NCI-H2107 treated with DMSO at 0.1 percent for 48 hours (cell line): Measurements from ENCODE around the gene ANKDD1A.

ENCODE experiments used
- DNase-seq: peaks from one replicate; lab custom pipeline; 2025; ENCODE audit not compliant: unreplicated experiment; lab: John Stamatoyannopoulos, UW

The ANKDD1A gene

GRCh38 chr15:64895285-64896065 is 16.2 kb upstream of the ANKDD1A start:
- DNase-seq = no peak

- no peak for DNase-seq
These were observed 15.2 kb upstream of the ANKDD1A start for GRCh38 chr15:64896371-64897069.

- DNase-seq = no peak
These were observed 14.2 kb upstream of the ANKDD1A start for GRCh38 chr15:64897345-64897985.

- DNase-seq = no peak
These were observed 13.3 kb upstream of the ANKDD1A start for GRCh38 chr15:64898406-64898805.

- no peak for DNase-seq
These were observed 10.6 kb upstream of the ANKDD1A start for GRCh38 chr15:64901141-64901540.

DNA sequence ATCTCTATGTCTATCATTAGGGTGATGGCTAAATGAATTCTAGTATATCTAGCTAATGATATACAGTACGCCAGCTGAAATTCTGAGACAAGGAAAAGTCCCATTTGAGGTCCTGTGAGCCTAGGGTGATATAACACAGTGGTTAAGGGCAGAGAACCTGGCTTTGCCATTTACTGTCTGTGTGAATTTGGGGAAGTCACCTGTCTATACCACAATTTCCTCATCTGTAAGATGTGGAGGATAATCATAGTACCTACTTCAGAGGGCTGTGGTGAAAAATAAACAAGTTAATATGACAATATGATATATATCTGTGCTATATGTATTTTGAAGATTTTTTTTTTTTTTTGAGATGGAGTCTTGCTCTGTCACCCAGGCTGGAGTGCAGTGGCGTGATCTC is 9.8 kb upstream of the ANKDD1A start:
- DNase-seq = no peak

DNA sequence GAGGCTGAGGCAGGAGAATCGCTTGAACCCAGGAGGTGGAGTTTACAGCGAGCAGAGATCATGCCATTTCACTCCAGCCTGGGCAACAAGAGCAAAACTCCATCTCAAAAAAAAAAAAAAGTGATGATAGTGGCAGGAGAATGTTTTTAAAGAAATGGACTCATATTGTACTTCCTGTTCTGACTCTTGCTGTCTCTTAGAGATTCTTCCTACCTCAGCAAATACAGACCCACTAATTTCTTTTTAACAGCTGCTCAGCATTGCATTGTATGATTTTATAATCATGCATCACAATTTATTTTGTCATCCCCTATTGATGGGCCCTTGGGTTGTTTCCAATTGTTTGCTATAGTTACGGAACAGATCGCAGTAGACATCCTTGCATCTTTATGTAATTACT is 8.8 kb upstream of the ANKDD1A start:
- DNase-seq = no peak

GRCh38 chr15:64903326-64903950 is 8.3 kb upstream of the ANKDD1A start:
- no peak for DNase-seq

DNA sequence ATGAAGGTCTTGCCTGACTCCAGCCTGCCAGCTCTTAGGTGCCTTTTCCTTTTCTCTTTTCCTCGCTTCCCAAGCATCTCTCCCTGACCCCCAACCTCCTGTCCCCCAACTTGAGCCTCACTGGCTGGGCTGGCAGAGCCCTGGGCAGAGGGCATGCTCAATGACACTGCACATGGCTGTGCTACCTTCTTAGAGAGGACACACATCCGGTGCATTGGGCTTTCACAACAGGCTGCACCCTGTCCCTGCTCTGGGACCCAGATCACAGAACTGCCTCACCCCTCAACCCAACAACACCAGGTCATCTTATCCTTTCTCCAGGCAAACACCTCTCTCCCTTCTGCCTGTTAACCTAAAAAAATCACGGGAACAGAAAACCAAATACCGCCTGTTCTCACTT is 7.5 kb upstream of the ANKDD1A start:
- DNase-seq = no peak

- no peak for DNase-seq
These were observed 6.4 kb upstream of the ANKDD1A start for GRCh38 chr15:64905119-64905831.

DNA sequence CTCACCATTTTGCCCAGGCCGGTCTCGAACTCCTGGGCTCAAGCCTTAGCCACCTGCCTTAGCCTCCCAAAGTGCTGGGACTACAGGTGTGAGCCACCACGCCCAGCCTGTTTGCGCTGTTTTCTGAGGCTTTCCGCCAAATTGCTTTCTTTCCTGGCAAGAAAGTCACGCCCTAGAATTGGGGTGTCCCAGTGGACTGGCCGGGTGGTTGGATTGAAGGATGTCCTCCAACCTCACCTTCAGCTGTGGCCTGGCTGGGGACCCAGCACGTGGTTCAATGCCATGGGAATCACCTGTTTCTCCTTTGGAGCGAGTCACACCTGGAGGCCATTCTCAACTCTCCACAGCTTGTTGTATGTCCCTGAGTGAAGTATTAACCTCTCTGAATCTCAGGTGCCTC is 5.8 kb upstream of the ANKDD1A start:
- DNase-seq = no peak

- DNase-seq = no peak
These were observed 5.3 kb upstream of the ANKDD1A start for GRCh38 chr15:64906402-64906801.

GRCh38 chr15:64907991-64908390 is 3.7 kb upstream of the ANKDD1A start:
- DNase-seq = no peak

DNA sequence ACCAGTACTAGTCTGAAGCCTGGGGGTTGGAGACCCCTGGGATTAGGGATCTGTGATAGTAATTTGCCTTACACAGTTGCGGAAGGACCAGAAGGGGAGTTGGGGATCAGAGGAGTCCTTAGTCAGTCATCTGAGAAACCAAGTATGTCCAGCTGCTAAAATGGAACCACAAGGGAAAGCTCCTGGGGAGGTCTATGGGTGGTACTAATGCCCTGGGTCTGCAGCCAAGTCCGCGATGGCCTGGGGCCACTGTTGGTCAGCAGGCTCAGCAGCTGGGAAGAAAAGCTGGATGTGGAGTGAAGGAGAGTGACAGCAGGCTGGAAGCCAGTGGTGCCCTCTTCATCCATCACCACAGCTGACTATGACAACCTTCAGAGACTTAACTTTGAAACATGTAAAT is 2.2 kb upstream of the ANKDD1A start:
- no peak for DNase-seq

DNA sequence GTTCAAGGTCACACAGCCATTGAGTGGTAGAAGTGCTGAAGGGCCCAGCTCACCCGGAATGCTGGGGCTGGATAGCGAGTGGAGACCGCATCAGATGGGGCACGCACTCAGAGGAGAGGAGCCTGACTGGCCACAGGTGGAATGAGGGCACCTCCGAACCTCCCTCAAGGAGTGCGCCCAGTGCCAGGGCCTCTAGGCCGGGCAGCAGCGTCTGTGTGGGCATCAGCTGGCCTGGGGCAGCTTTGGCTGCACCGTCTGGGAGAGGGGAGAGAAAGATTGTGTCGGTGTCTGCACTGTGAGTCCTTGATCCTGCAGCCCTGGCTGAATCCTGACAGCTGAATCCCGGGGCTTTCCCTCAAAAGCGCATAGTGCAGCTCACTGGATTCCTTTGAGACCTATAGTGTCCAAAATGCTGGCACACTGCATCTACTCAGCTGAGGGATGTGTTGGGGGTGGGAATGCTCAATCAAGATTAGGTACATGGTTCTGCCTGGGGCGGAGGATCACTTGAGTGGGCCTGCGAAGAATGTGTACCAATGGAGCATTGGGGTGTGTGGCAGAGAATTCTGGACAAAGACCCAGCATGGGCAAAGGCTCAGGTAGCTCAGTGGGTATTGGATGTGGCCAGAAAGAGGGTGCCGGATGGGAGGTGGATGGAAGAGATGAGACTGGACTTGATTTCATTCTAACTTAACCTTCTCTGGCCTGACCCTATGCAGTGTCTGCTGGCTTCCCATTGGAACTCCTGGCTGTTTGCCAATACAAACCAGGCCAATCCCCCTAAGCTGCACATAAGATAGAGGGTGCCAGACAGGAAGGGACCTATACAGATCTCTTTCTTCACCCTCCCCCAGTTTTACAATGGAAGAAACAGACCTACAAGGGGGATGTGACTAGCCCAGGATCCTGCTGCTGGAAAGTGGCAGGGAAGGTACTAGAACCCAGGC is 950 bp downstream of the ANKDD1A start:
- no peak for DNase-seq

- DNase-seq = no peak
These were observed 4.0 kb downstream of the ANKDD1A start for GRCh38 chr15:64915518-64916227.

DNA sequence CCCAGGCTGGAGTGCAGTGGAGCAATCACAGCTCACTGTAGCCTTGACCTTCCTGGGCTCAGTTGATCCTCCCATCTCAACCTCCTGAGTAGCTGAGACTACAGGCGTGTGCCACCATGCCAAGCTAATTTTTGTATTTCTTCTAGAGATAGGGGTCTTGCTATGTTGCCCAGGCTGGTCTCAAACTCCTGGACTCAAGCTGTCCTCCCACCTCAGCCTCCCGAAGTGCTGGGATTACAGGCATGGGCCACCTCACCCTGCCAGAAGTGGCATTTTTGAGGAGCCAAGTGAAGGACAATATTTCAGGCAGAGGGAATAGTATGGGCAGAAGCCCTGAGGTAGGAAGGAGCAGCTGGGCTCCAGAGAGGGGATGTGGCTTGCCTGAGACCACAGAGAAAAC is 4.7 kb downstream of the ANKDD1A start:
- no peak for DNase-seq

DNA sequence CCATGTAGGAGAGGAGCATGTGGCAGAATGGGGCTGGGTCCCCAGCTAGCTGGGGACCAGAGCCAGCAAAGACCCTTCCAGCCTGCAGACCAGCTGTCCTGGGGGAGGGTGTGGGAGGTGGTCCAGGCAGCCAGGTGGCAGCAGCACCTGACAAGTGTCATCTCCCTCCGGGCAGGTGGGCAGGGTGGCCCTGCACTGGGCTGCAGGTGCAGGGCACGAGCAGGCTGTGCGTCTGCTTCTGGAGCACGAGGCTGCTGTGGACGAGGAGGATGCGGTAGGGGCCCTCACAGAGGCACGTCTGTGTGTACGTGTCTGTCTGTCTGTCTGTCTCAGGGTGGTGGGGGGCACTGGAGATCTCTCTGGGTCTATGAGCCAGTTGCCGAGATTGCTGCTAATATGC is 5.5 kb downstream of the ANKDD1A start:
- DNase-seq = no peak

DNA sequence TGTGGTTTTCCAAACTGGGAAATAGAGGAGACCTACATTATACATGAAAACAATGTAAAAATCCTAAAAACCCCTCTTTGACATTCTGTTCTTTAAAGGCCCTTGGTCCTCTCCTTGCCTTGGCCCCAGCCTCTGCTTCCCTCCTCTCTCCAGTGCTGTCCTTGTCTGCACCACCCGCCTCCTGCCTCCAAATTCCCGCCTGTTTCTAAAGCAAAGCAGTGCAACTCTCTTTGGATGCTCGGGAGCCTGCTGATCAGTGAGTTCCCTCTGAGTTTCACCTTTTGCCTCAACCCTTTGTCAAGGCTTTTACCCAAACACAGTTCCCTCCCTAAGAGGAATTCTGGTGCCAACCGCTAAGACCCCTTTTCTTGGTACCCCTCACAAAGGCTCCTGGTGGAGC is 8.0 kb downstream of the ANKDD1A start:
- no peak for DNase-seq
